PC-3 (cell line): ENCODE measurements around the gene PAX2. TPM values are rescaled to one million over a fixed set of nuclear protein-coding genes. Genes with fewer than 3 reads are reported as not detected.

Experiments used
- ATAC-seq: fragments of 200-7000 bp; cut with Tn5 transposase; 2 replicates; pipeline ENCODE4 v1.9.1; 2020; ENCODE audit warnings: mild to moderate bottlenecking, moderate library complexity
- BruUV-seq: library from RNA; stranded (reverse); fragments of 400-500 nt; replicated peaks from 2 replicates; lab custom pipeline; 2021; lab: Mats Ljungman, UMichigan
- CTCF ChIA-PET: fragments of 300-600 bp; sonication (Branson Sonifier 250); formaldehyde crosslinking; loops from one replicate; lab custom pipeline; 2022; ENCODE audit warnings: antibody characterized with exemption; lab: Charles Lee
- POLR2A ChIA-PET: fragments of 300-600 bp; sonication (Branson Sonifier 250); formaldehyde crosslinking; loops from one replicate; lab custom pipeline; 2022; ENCODE audit warnings: antibody characterized with exemption; ENCODE audit not compliant: unreplicated experiment; lab: Charles Lee
- DNase-seq: peaks from one replicate; pipeline ENCODE4 v3.0.0-alpha.2; 2015
- H2AFZ ChIP-seq: fragments of 300-600 bp; sonication (generic); 2 replicates; pipeline ENCODE4 v1.6.0; 2016; ENCODE audit warnings: antibody characterized with exemption, low read length
- H3F3A ChIP-seq: fragments of 300-600 bp; sonication (generic); one replicate; pipeline ENCODE4 v1.6.0; 2017; ENCODE audit warnings: antibody characterized with exemption, low read length, control low read depth, mild to moderate bottlenecking; ENCODE audit not compliant: unreplicated experiment
- H3K27ac ChIP-seq: fragments of 300-600 bp; sonication (generic); 2 replicates; pipeline ENCODE4 v1.5.1; 2016; ENCODE audit warnings: mild to moderate bottlenecking, low read length
- H3K27me3 ChIP-seq: fragments of 300-600 bp; sonication (generic); 2 replicates; pipeline ENCODE4 v1.6.1; 2016; ENCODE audit warnings: low read length, mixed read lengths
- H3K36me3 ChIP-seq: fragments of 300-600 bp; sonication (generic); 2 replicates; pipeline ENCODE4 v1.6.1; 2016; ENCODE audit warnings: low read depth, mixed run types, low read length, mixed read lengths
- H3K4me1 ChIP-seq: fragments of 300-600 bp; sonication (generic); 2 replicates; pipeline ENCODE4 v1.5.1; 2016; ENCODE audit warnings: low read length; ENCODE audit not compliant: insufficient read depth
- H3K4me2 ChIP-seq: fragments of 300-600 bp; sonication (generic); 2 replicates; pipeline ENCODE4 v1.6.0; 2016; ENCODE audit warnings: low read length
- H3K4me3 ChIP-seq: fragments of 300-600 bp; sonication (generic); 2 replicates; pipeline ENCODE4 v1.5.1; 2016; ENCODE audit warnings: mild to moderate bottlenecking, low read length, mixed read lengths
- H3K79me2 ChIP-seq: fragments of 300-600 bp; sonication (generic); 2 replicates; pipeline ENCODE4 v1.6.1; 2017; ENCODE audit warnings: low read length, mixed read lengths
- H3K9ac ChIP-seq: fragments of 300-600 bp; sonication (generic); 2 replicates; pipeline ENCODE4 v1.6.0; 2016; ENCODE audit warnings: mild to moderate bottlenecking, low read length
- H3K9me2 ChIP-seq: fragments of 300-600 bp; sonication (generic); replicated peaks from 2 replicates; pipeline ENCODE4 v1.6.1; 2016; ENCODE audit warnings: mixed run types, low read length, mixed read lengths
- H3K9me3 ChIP-seq: fragments of 300-600 bp; sonication (generic); 2 replicates; pipeline ENCODE4 v1.6.1; 2016; ENCODE audit warnings: low read length, mixed read lengths
- H4K20me1 ChIP-seq: fragments of 300-600 bp; sonication (generic); 2 replicates; pipeline ENCODE4 v1.6.1; 2016; ENCODE audit warnings: low read length, mixed read lengths
- EZH2 ChIP-seq: fragments of 300-600 bp; sonication (generic); IDR thresholded peaks from one replicate; pipeline ENCODE4 v1.6.1; 2017; ENCODE audit warnings: antibody characterized with exemption, mild to moderate bottlenecking, low read length; ENCODE audit not compliant: unreplicated experiment
- EZH2phosphoT487 ChIP-seq: fragments of 300-600 bp; sonication (generic); IDR thresholded peaks from 2 replicates; pipeline ENCODE4 v1.6.1; 2018; ENCODE audit warnings: mild to moderate bottlenecking, antibody characterized with exemption, low read length, borderline replicate concordance
- intact Hi-C: fragments of 100-400 bp; cut with micrococcal nuclease; formaldehyde crosslinking; loops from 2 replicates; pipeline ENCODE4 v1.9.0; 2023
- total RNA-seq: library from RNA; depleted of rRNA; stranded (reverse); fragments of >200 nt; gene quantifications from 2 replicates; pipeline ENCODE4 v1.2.3, GENCODE V29; 2014
- TF ChIP-seq, protein P1 (sequence below): fragments of 300-600 bp; sonication (generic); conservative IDR thresholded peaks from 2 replicates; pipeline ENCODE4 v1.5.1; 2017; ENCODE audit warnings: antibody characterized with exemption, low read depth, mild to moderate bottlenecking, low read length

The PAX2 gene
- total RNA-seq, 1 experiment from 2014 or later: not detected

DNA sequence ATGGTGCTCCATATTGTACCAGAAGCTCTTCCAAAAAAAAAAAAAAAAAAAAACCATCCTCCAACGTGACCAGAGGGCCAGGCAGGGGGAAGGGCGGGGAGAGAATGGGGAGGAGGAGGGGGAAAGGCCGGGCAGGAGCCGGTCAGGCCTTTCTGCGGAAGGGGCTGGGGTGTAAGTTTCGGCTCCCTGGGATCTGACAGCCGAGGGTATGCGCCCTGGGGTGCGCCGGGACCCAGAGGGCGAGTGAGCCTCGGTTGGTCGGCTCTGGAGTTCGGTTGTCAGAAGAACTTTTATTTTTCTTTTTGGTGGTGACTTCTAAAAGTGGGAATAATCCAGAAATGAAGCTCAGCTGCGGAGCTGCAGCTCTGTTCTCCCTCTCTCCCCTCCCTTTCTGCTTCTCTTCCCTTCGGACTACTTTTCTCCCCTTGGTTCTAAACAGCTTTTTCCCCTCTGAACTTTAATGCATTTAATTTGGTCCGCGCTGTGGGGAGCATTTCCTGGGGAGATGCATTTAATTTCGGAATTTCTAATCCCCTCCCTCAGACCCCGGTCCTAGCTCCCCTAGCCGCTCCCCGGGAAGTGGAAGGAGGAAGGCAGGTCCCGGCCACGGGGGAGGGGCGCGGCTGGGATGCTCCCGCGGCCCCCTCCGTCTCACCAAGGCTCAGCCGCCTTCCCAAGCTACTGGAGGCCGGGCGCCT is 3.9 kb upstream of the PAX2 start:
- Histone ChIP-seq H3F3A (no peaks in the 10 kb centered on the region), H3K36me3 (no peaks in the 10 kb centered on the region; the same call in 1 of the 2 replicates), H3K9me3 (no peaks in the 10 kb centered on the region), H3K9ac (no peak overlapping the region), H3K27me3 (peaks cover 87% of the 10 kb centered on the region), H4K20me1 (no peaks in the 10 kb centered on the region), H3K4me2 (peak overlapping the region; percentile 49), H2AFZ (no peak overlapping the region), H3K4me1 (no peaks in the 10 kb centered on the region), H3K9me2 (no peaks in the 10 kb centered on the region), H3K4me3 (peak overlapping the region; percentile 18; the same call in 1 of the 2 replicates), H3K79me2 (no peaks in the 10 kb centered on the region), H3K27ac (no peak overlapping the region)
- CTCF ChIA-PET: interaction anchor here (0.6 kb wide), 1 partner anchor 223 kb away, joined by 4 read pairs; no protein-coding TSS in a partner anchor
- no peak for ATAC-seq
- POLR2A ChIA-PET: no interaction called here
- TF ChIP-seq EZH2 (no peak), EZH2phosphoT487 (no peak; the same call in 1 of the 2 replicates)
- TF ChIP-seq, protein P1, sequence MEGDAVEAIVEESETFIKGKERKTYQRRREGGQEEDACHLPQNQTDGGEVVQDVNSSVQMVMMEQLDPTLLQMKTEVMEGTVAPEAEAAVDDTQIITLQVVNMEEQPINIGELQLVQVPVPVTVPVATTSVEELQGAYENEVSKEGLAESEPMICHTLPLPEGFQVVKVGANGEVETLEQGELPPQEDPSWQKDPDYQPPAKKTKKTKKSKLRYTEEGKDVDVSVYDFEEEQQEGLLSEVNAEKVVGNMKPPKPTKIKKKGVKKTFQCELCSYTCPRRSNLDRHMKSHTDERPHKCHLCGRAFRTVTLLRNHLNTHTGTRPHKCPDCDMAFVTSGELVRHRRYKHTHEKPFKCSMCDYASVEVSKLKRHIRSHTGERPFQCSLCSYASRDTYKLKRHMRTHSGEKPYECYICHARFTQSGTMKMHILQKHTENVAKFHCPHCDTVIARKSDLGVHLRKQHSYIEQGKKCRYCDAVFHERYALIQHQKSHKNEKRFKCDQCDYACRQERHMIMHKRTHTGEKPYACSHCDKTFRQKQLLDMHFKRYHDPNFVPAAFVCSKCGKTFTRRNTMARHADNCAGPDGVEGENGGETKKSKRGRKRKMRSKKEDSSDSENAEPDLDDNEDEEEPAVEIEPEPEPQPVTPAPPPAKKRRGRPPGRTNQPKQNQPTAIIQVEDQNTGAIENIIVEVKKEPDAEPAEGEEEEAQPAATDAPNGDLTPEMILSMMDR: no peak
- DNase-seq: no peak
- intact Hi-C loops: loop anchor here (10.0 kb wide), 1 partner anchor 133 kb away; no protein-coding TSS in a partner anchor
- BruUV-seq: no TSS peak

DNA sequence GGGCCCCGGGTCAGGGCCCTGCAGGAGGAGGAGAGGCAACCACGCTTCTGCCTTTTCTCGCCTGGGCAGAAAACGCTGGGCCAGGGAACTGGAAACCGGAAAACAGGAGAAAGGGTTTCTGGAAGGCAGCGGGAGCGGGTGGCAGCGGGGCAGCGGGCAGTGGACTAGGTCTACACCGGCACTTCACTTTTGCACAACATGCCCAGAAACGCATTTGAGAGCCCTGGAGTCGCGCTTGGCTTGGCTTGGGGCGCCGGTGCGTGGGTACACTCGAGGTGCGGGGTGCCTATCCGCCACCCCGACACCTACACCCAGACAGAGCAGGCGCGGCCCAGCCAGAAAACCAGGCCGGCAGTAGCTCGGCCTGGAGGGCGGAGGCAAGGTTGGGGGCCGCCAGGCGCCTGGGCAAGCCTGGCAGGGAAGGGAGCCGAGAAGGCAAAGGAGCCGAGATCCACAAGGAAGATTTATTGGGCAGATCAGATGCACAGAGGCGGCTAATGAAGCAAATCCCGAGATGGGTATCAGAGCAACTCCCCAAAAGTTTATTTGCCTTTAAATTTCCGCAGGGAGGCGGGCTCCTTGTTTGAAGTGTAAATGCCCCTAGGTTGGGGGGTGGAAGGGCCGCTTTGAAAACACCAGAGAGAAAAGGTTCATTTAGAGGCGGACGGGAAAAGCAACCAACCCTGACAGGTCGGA is 3.2 kb upstream of the PAX2 start:
- Histone ChIP-seq H3K27me3 (peaks cover 94% of the 10 kb centered on the region), H3K27ac (no peak overlapping the region), H3K79me2 (no peaks in the 10 kb centered on the region), H4K20me1 (no peaks in the 10 kb centered on the region), H3K4me3 (peak overlapping the region; percentile 18; the same call in 1 of the 2 replicates), H3K9me2 (no peaks in the 10 kb centered on the region), H3K4me1 (no peaks in the 10 kb centered on the region), H3K36me3 (no peaks in the 10 kb centered on the region; the same call in 1 of the 2 replicates), H3F3A (no peaks in the 10 kb centered on the region), H3K4me2 (peak overlapping the region; percentile 49), H2AFZ (no peak overlapping the region), H3K9ac (no peak overlapping the region), H3K9me3 (no peaks in the 10 kb centered on the region)
- TF ChIP-seq, protein P1: no peak
- TF ChIP-seq EZH2 (peak; percentile 41), EZH2phosphoT487 (0 out of 2 replicates have a peak, but pooled peaks have one; percentile 20)
- POLR2A ChIA-PET: no interaction called here
- intact Hi-C loops: loop anchor here (10.0 kb wide), 1 partner anchor 133 kb away; no protein-coding TSS in a partner anchor
- no TSS peak for BruUV-seq
- no peak for ATAC-seq
- DNase-seq: no peak
- CTCF ChIA-PET: no interaction called here
